HG03064 (cell line): ENCODE results near the gene TIMM13.
"Not testable (repeated sequence)": the region's sequence is repeated elsewhere in the genome, so short reads cannot be mapped to it uniquely, and the experiment has no call there.

Experiments
- ATAC-seq: cut with Tn5 transposase; IDR thresholded peaks from one replicate; pipeline ENCODE4 v1.9.1; 2021; ENCODE audit warnings: low read depth; ENCODE audit not compliant: unreplicated experiment

Gene TIMM13

DNA sequence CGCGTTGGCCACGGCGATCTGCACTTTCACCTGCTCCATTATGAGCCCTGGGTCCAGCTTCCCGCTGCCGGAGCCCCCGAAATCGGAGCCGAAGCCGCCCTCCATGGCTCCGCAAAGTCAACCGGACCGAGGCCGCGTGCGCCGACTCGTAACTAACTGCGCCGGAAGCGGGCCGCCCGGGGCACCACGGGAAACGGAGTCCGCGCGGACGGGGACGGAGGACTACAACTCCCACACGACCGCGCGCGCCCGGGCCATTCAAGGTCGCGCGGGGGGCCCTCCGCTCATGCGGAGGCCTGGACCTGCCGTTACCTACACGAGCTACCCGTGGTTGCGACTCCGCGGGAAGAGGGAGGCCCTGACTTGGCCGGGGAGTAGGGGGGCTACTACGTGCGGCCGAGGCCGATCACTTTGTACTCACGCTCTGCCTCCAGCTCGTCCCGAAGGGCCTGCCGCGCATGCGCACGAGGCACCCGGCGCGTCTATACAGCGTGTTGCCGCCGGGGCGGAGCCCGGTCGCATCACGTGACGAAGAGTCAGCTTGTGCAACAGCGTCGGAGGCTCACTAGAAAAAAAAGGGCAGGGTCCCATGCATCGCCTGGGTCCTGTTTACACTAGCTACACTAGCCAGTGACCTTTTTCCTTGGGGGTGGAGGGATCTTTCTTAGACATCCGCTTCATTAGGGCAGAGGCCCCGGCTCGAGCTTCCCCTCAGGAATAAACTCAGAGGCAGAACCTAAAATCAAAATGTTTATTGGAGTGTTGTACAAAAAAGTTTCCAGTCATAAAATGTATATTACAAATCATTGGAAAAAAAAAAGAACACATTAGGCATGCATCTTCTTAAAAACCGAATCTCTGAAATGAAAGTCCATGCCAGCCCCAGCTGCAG is at the start of gene TIMM13:
TSS of gene TIMM13 (minus strand) at position 158 of the 892 bp plus-strand sequence. CDS start at position 105, 53 bp downstream.
- ATAC-seq, result peak; percentile 72

DNA sequence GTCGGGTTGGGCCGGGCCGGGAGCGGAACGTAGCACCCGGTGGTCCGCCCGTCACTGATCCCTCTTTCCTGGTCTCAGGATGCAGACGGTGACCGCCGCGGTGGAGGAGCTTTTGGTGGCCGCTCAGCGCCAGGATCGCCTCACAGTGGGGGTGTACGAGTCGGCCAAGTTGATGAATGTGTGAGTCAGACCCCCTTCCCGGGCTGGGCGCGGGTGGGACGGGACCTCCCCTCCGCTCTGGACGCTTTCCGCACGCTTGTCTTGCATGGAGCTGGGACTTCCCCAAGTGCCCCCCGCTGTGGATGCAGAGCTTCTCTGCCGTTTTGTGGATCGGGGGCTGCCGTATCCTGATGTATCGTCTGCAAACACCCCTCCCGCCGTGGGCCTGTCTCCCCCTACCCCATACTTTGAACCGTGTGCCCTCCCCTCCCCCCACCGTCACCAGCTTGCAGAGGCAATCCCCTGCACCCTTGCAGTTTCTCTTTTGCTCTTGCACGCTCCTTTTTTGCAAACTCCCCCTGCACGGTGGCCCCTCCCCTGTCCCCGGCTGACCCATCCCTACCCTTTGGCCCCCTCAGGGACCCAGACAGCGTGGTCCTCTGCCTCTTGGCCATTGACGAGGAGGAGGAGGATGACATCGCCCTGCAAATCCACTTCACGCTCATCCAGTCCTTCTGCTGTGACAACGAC is 49.2 kb upstream of the TIMM13 start:
- ATAC-seq, result no peak

DNA sequence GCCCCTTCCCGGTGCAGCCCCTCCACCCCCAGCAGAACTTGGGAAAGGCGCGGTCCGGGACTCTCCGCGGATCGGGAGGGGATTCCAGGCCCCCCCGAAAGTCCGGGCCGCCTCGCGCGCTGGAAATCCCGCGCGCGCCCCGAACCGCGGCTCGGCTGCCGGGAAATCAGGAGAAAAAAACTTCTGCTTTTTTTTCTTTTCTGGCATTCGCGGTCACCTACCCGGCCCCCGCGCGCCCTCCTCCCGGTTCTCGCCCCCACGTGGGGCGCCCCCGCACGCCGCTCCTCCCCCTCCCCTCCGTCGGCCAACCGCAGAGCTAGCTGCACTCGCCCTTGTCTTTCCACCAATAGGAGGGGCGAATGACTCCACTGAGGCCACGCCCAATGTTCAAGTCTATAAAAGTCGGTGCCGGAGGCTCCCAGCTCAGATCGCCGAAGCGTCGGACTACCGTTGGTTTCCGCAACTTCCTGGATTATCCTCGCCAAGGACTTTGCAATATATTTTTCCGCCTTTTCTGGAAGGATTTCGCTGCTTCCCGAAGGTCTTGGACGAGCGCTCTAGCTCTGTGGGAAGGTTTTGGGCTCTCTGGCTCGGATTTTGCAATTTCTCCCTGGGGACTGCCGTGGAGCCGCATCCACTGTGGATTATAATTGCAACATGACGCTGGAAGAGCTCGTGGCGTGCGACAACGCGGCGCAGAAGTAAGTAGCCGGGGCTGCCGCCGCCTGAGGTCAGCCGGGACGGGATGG is 48.5 kb upstream of the TIMM13 start, which contains the start of gene GADD45B:
TSS of gene GADD45B (plus strand) at position 426 of the 749 bp plus-strand sequence. CDS start at position 658, 232 bp downstream.
- ATAC-seq, result no peak

DNA sequence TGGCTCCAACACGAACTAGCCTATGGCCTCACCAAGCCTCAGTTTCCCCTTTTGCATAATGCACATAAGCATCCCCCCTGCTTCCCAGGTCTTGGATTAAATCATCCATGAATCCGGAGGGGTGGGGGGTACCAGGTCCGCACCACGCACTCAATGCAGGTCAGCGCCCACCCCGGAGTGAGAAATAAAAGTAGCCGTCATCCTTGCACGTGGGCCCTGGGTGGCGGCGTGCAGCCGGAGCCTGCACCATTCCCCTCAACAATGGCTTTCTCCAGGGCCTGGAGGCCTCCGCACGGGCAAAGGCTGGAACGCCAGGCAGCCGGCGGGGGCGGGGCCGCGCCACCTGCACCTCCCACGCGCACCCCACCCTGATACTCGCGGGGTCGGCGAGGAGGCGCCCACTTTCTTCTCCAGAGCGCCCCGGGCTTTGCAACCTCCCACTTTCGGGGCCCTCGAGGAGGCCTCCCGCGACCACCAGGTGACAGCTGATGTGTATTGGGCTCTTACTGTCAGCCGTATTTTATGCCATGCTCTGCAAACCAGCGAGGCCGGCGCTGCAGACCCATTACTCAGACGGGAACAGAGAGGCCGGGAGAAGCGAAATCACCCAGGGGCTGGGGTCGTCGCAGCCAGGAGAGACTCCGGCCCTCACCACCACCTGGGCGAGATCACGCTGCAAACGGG is 47.8 kb upstream of the TIMM13 start:
- no peak for ATAC-seq

DNA sequence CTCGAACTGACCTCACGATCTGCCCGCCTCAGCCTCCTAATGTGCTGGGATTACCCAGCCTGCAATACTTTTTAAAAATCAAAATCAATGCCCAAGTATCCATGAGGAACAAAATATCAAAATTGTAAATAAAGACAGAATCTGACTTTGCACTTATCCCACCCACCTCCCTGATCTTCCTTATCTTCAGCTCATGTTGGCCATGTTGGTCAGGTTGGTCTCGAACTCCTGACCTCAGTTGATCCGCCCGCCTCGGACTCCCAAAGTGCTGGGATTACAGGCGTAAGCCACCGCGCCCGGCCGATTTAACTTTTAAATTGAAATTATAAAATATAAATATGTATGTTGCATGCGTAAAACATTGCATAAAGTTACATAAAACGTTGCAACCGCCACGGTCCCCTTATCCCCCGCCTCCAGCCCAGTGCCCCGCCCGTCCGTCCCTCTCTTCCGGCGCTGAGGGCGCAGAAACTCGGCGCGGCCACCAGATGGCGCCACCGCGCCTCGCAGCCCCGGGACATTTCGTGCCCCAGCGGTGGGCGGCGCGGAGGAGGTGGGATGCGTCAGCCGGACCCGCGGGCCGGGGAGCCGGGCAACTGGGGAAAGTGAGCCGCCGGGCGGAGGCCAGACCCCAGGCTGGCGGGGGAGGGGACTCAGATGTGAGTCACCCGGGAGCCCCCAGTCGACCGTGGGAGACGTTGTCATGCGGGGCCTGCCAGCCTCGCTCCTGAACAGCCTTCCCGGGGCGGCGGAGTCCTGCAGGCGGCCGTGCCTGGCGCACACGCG is 47.0 kb upstream of the TIMM13 start:
- peak; percentile 32 for ATAC-seq

DNA sequence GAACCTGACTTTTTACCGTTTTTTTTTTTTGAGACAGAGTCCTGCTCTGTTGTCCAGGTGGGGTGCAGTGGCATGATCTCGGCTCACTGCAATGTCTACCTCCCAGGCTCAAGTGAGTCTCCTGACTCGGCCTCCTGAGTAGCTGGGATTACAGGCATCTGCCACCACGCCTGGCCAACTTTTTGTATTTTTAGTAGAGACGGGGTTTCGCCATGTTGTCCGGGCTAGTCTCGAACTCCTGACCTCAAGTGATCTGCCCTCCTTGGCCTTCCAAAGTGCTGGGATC is 42.5 kb upstream of the TIMM13 start:
- ATAC-seq, result not testable (repeated sequence)

DNA sequence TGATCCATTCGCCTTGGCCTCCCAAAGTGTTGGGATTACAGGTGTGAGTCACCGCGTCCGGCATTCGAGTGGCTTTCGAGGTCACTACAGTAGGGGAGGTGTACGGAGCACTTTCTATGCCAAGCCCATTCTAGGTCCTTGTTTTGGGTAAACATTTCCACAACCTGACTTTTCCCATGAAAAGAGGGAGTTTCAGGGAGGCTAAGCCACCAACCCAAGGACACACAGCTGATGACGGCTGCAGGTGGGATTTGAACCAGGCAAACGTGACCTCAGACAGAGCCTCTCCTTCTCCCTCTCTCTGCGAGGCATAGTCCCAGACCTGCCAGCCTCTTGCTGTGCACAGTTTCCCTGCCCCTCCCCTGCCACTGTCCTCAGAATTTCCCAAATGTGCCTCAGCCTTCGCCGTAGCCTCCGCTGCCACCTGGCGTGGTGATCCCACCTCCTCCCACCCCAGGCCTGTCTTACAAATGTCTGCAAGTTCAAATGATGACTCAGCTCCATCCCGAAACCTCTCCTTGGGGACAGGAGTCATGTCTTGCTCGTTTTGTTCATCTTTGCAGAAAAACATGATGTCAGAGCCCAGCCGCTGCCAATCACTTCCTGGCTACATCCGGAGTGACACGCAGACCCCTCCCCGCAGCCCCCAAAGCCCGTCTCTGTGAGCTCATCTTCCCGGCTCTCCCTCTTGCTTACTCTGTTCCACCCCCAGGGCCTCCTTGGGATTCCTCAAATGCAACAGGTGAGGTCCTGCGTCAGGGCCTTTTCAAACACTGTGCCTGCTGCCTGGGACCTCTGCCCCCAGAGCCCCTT is 41.9 kb upstream of the TIMM13 start:
- ATAC-seq, result no peak

DNA sequence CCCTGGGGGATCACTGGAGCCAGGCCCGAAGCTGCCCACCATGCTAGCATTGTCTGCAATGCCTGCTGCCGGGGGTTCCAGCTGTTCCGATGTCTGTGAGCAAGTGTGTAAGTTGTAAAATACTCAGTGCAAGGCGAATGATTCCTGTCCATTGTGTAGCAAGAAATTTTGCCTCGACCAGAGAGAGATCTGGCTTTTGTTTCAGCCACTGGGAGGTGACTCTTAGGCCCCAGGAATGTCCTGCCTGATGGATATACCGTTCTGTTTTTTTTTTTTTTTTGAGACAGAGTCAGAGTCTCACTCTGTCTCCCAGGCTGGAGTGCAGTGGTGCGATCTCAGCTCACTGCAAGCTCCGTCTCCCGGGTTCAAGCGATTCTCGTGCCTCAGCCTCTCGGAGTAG is 41.2 kb upstream of the TIMM13 start:
- no peak for ATAC-seq

DNA sequence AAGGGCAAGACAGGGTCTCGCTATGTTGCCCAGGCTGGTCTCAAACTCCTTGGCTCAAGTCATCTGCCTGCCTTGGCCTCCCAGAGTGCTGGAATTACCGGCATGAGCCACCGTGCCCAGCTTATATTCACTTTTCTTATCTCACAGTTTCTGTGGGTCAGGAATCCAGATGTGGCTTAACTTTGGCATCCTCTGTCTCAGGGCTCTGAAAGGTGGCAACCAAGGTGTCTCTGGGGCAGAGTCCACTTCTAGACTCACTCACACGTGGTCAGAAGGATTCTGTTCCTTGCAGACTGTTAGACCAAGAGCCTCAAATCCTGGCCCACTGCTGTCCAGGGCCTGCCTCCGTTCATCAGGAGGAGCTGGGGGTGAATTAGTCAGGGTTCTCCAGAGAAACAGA is 37.0 kb upstream of the TIMM13 start:
- no peak for ATAC-seq

DNA sequence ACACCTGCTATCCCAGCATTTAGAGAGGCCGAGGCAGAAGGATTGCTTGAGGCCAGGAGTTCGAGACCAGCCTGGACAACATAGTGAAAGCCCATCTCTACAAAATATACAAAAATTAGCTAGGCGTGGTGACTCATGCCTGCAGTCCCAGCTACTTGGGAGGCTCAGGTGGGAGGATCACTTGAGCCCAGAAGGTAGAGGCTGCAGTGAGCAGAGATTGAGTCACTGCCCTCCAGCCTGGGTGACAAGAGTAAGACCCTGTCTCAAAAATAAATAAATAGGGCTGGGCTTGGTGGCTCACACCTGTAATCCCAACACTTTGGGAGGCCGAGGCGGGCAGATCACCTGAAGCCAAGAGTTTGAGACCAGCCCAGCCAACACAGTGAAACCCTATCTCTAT is 36.3 kb upstream of the TIMM13 start:
- not testable (repeated sequence) for ATAC-seq

DNA sequence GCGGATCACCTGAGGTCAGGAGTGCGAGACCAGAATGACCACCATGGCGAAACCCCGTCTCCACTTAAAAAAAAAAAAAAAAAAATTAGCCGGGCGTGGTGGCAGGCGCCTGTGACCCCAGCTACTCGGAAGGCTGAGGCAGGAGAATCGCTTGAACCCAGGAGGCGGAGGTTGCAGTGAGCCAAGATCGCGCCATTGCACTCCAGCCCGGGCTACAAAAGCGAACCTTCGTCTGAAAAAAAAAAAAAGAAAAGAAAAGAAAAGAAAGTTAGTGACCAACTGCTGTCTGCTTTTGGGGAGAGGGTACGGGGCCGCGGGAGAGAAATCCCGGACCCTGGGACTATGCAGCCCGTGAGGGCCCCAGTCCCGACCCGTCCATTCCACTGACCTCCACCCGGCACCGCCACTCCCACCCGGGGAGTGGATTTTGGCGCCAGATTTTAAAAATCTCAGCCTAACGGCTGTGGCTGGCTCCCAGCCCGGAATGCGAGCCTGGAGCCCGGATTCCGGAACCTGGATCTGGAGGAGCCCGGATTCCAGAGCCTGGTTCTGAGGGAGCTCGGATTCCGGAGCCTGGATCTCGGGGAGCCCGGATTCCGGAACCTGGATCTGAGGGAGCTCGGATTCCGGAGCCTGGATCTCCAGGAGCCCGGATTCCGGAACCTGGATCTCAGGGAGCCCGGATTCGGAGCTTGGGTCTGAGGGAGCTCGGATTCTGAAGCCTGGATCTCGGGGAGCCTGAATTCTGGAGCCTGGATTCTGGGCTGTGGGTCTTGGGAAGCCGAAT is 35.4 kb upstream of the TIMM13 start:
- no peak for ATAC-seq

DNA sequence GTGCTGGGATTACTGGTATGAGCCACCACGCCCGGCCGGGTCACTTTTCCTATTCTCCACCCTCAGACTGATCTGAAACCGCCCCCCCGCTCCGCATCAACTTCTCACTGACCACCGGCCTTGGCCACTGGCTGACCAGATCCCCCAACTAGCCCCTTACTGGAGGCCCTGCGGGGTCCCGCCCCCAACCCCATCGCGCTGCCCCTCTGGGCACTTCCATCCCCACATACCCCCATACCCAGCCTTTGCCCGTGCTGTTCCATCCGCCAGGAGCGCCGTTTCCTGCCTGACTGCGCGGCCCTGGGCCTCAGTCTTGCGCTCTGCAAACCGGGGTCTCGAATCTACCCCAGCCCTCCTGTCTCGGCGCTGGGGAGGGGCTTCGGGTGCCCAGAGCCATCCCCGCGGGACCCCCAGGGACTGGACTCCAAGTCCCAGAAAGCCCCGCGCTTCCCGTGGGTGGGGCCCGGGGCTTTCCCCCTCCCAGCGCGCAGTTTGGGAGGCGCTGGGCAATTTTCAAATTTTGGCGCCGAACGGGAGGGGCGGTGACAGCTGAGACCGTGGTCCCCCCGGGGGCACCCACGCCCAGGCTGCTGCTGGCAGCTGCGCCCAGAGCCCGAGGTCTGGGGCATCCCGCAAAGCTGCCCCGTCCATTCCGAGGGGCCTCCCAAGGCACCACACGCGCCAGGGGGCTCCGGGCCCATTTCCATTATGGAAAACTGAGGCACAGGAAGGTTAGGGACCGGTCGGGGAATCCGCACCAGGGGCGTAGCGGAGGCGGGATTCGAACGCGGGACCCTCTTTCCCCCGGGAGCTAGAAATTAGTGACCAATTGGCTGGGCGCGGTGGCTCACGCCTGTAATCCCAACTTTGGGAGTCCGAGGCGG is 34.6 kb upstream of the TIMM13 start:
- ATAC-seq, result no peak

DNA sequence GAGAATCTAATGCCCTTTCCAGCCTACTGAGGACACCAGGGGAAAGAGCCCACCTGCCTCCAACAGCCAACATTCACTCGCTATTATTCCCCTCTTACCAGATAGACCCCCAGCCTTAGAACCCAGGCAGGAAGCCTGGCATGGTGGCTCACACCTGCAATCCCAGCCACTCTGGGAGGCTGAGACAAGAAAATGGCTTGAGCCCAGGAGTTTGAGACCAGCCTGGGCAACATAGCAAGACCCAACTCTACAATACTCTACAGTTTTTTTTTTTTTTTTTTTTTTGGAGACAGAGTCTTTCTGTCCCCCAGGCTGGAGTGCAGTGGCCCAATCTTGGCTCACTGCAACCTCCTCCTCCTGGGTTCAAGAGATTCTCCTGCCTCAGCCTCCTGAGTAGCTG is 32.9 kb upstream of the TIMM13 start:
- no peak for ATAC-seq

DNA sequence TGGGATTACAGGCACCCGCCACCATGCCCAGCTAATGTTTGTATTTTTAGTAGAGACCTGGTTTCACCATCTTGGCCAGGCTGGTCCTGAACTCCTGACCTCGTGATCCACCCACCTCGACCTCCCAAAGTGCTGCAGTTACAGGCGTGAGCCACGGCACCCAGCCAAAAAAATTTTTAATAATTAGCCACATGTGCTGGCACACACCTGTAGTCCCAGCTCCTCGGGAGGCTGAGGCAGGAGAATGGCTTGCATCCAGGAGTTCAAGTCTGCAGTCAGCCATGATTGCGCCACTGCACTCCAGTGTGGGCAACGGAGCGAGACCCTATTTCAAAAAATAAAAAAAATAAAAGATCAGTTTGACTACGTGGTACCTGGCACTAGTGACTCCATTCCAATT is 31.4 kb upstream of the TIMM13 start:
- ATAC-seq, result not testable (repeated sequence)

DNA sequence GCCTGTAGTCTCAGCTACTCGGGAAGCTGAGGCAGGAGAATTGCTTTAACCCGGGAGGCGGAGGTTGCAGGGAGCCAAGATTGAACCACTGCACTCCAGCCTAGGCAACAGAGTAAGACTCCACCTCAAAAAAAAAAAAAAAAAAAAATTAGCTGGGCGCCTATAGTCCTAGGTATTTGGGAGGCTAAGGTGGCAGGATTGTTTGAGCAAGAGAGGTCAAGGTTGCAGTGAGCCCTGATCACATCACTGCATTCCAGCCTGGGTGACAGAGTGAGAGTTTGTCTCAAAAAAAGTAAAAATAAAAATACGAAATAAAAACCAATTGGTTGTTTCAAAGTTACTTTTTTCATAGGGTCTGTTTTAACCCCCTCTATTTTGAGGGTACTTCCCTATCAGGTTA is 30.7 kb upstream of the TIMM13 start:
- no peak for ATAC-seq

DNA sequence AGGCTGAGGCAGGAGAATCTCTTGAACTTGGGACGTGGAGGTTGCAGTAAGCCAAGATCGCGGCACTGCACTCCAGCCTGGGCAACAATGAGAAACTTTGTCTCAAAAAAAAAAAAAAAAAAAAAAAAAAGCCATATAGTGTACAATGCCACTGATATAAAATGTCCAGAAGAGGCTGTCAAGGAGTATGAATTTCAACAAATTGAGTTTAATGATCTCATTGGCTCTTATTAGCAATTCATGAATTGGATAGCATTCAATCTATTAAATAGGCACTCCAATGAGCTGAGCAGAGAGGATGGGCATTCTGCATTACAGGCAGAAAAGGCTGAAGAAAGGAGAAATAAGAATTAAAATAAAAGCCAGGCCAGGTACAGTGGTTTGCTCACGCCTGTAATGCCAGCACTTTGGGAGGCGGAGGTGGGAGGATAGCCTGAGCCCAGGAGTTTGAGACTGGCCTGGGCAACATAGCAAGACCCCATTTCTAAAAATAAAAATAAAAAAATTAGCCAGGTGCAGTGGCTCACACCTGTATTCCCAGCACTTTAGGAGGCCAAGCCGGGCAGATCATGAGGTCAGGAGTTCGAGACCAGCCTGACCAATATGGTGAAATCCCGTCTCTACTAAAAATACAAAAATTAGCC is 30.1 kb upstream of the TIMM13 start:
- no peak for ATAC-seq
